NCI-H82 treated with DMSO at 0.1 percent for 48 hours (cell line): ENCODE measurements around the gene DKK2.
"Not testable (repeated sequence)": the region's sequence is repeated elsewhere in the genome, so short reads cannot be mapped to it uniquely, and the experiment has no call there.

ENCODE experiments used
- DNase-seq: peaks from one replicate; lab custom pipeline; 2025; ENCODE audit not compliant: unreplicated experiment; lab: John Stamatoyannopoulos, UW

Gene DKK2

DNA sequence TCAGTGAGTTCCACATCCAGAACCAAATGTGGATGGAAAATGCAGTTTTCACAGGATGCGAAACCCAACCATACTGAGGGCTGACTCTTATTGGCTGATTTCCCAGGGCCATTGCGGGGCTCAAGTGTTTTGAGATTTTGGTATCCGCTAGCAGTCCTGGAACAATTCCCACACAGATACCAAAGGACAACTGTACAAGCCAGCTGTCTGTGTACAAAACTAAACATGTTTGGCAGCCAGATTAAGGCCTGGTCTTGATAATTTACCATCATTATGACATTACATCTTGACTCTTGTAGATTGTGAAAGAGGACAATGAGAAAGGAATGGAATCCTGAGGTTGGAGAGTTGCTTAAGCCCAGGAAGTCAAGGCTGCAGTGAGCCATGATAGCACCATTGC is 121.9 kb downstream of the DKK2 start:
- DNase-seq = no peak

DNA sequence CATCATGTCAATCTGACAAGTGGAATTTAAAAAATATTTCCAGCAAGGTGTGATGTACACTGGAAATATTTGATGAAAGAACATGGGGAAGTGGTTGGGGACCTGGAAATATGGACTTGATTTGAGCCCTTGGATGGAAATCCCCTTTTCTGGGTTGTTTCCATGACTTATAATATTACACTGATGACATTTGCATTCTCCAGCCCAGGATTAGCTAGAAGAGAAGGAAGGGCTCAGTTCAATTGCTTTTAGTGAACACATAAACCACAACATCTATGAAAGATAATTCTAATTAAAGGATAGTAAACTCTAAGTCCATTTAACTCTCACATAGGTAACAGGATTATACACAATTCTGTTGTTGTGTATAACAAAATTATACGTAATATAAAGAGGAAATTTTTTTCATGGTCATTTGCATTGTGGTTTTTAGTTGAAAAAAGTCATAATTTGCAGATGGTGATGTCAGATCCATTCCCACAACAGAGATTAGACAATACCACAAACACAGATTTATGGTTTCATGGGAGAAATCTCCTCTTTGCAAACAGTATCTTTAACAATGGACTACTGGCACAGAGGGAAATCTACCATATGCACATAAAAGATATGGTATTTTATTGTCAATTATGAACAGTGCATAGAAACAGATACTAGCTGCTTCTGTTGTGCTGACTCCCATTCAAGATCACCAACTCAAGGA is 126.5 kb downstream of the DKK2 start:
- DNase-seq = no peak

DNA sequence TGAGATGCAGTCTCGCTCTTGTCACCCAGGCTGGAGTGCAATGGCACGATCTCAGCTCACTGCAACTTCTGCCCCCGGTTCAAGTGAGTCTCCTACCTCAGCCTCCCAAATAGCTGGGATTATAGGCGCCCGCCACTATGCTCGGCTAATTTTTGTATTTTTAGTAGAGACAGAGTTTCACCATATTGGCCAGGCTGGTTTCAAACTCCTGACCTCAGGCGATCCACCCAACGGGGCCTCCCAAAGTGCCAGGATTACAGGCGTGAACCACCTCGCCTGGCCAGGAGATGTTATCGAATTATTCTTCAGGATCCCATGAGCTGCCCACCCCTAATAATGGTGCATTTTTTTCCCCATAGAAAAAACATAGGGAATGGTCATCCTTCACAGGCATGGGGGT is 128.1 kb downstream of the DKK2 start:
- not testable (repeated sequence) for DNase-seq

DNA sequence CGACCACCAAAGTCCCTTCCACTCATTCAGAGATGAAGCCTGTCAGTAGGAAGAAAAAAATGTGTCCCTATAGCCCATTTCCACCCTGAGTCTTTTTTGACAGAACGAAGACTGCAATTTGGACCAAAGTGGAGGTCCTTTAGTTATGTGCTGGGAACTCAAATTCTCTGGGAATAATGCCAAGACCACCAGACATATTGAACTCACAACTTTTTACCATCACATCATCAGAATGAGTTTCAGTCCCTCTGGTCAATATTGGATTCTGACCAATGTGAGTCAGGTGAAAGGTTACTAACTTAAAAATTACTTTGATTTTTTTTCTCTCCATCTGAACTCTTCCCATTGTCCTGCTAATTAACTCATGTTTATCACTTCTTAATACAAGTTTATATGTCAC is 128.9 kb downstream of the DKK2 start:
- DNase-seq = no peak

DNA sequence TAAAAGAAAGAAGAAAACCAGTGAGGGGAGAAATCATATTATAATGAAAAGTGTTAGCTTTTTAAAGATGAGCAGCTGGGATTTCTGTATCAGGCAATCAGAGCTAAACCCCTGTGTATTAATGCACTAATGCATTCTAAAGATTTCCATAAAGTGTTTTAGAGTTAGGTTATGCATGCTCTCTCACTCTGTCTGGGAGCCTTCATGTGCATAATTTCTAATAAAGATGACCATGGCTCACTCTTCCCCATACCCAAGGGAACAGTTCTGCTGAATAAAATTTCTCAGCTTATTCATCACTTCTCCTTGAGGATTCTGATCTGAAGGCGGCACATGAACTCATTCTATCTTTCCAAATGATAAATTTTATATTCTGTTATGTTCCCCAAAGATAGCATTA is 129.4 kb downstream of the DKK2 start:
- no peak for DNase-seq

DNA sequence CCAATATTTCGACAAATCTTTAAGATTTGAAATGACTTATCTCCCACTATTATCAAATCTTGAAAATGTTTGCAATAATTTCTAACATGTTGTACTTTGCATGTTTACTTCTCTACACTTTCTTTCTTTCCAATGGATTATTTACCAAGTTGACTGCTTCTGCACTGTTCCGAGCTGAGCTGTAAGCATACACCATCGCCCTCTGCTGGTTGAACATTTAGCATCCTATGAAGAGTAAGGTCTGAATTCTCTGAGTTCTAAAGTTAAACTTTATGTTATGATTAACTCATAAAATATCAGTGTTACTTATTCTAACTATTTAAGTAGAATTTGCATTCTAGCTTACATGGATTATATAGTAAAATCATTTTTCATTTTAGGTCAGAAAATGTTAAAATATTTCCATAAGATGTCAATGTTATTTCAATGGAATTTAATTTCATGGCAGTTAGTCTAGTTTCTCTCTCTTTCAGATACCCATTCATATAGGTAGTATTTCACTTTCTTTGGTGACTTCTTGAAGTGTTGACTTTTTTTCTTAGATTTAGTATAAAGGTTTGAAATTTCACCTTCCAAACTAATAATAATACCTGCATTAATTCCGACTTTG is 137.4 kb downstream of the DKK2 start:
- DNase-seq = no peak

DNA sequence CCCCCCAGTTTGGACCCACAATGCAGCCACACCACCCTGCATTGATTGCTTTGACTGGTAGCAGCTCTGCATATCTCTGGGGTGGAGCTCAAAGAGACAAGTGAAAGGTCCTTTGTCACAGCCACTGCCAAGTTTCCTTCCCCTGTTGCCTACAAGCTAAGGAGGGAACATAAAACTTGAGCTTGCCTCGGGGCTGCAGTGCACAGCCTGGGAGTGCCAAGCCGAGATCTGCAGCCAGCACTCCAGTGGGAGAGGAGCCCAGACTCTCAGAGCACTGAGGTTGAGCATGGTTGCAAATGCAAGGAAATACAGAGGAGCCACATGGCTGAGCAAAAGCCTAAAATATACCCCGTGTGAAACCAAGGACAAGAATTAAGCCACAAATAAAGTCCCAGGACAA is 142.2 kb downstream of the DKK2 start:
- no peak for DNase-seq

DNA sequence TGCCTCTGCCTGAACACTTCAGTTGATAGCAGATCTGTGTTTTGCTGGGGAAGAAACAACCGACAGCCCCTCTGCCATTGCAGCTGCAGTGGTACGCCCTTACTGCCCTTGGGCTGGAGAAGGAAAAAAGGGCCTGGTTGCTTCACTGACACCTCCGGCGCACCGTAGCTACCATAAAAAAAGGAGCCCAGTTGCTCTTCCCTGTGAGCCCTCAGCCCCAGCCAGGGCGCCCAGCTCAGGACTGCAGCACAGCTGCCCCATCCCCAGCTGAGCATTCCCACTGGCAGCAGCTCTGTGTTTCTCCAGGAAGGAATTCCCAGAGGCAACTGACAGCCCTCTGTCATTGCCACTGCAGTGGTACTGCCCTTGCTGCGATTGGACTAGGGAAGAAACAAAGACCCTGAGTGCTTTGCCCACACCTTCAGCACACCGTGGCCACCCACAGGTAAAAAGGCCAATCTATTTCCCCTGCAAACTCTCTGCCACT is 142.7 kb downstream of the DKK2 start:
- DNase-seq = no peak

DNA sequence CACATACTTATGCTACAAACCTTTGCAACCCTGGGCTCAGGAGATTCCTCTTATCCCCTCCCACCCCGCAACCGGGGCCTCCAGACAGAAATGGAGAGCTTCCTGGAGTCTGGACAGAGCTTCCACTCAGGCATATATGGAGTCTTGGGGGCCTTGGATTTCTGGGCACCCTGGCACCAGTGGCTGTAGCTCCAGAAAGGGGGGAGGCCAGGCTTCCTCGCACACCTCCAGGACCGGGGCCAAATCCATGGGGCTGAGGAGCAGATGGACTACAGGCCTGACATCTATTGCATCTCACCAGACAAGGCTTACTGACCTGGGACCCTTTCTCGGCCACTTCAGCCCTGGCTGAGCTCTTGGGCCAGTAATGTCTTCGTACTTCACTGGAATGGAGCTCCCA is 143.3 kb downstream of the DKK2 start:
- no peak for DNase-seq

DNA sequence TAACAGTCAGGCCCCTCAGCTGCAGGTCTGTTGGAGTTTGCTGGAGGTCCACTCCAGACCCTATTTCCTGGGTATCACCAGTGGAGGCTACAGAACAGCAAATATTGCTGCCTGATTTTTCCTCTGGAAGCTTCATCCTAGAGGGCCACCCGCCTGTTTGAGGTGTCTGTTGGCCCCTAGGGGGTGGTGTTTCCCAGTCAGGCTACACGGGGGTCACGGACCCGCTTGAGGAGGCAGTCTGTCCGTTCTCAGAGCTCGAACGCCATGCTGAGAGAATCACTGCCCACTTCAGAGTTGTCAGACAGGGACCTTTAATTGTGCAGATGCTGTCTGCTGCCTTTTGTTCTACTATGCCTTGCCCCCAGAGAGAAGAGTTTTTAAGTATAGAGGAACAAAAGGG is 160.8 kb downstream of the DKK2 start:
- no peak for DNase-seq
